ENCODE measurements around the gene HELZ.

The HELZ gene

GRCh38 chr17:67067571-67068482, 177.2 kb downstream of the HELZ start:
- no peak for DNase-seq

GRCh38 chr17:67066717-67067116, 178.3 kb downstream of the HELZ start:
- no peak for DNase-seq

- DNase-seq, result no peak
These were observed 181.9 kb downstream of the HELZ start for GRCh38 chr17:67063141-67063540.

DNA sequence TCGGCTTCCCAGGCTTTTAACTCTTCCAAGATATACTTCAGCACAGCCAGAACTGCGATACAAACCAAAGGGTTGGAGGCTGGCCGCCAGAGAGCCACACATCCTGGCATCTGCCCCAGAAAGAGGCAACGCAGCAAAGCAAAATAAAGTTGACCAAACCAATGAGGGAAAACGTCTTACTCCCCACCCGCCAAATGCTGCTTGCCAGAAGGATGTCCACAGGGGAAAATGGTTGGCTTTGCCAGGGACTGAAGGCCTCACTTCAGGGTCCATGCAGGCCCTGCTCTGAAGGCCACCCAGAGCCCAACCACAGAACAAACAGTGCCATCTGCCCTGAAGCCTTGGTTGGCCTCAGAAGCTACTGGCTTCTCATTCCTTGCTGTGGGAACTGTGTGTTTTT, 185.6 kb downstream of the HELZ start:
- DNase-seq, result no peak

- DNase-seq, result no peak
These were observed 187.0 kb downstream of the HELZ start for GRCh38 chr17:67058036-67058435.

GRCh38 chr17:67056746-67057490, 188.1 kb downstream of the HELZ start:
- DNase-seq, result no peak

GRCh38 chr17:67055811-67056745, 188.9 kb downstream of the HELZ start:
- DNase-seq, result no peak

GRCh38 chr17:67055041-67055443, 190.0 kb downstream of the HELZ start:
- DNase-seq, result no peak

DNA sequence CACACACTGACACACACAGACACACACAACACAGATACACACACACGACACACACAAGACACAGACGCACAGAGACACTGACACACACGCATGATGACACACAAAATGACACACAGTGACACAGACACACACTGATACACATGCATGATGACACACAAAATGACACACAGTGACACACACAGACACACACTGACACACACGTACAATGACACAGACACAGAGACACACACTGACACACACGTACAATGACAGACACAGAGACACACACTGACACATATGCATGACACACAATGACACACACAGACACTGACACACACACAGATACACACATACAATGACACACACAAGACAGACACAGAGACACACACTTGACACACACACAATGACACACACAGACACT, 190.4 kb downstream of the HELZ start:
- no peak for DNase-seq

DNA sequence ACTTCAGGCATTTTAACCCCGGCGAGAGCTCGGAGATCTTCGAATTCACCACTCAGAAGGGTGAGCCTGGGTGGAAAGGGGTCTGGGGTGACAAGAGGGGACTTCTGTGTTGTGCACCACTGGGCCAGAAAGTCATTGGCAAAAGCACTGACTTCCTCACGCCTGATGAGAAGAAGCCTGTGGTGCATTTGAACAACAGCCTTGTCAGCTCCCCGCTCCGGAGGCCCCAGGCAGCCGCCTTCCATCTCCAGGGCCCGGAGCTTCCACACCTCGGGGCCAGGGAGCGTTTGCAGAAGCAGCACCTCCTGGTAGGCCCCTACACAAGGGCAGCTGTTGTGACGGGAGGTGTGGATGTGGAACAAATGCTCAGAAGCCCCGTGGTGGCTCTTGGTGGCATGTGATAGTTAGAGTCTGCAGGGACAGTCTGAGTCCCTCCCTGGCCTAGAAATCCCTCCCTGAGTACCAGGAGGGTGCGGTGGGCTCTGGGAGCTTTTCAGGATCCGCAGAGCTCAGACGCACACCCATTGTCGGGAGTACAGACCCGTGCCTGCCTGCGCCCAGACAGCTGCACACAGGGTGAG, 190.9 kb downstream of the HELZ start:
- DNase-seq, result no peak

DNA sequence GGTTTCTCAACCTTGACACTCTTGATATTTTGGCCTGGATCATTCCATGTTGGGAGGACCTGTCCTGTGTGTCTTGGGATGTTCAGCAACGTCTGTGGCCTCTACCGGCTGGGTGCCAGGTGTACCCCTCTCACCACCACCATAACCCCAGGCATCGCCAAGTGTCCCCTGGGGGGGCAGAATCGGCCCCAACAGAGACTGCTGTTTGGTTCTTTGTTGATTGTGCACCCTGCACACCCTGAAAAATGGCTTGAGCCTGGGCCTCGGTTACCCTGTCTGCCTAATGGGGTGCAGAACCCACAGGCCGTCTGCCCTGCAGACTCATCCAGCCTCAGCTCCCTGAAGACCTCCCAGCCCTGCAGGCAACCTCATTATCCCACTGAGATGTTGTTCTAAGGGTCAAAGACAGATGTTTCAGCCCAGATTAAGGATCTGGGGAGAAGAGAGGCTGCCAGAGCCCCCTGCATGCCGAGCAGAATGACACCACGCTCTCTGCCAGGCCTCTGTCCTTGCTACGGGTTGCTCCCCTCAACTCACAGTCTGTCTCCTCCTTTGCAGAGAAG, 191.5 kb downstream of the HELZ start:
- DNase-seq, result no peak

DNA sequence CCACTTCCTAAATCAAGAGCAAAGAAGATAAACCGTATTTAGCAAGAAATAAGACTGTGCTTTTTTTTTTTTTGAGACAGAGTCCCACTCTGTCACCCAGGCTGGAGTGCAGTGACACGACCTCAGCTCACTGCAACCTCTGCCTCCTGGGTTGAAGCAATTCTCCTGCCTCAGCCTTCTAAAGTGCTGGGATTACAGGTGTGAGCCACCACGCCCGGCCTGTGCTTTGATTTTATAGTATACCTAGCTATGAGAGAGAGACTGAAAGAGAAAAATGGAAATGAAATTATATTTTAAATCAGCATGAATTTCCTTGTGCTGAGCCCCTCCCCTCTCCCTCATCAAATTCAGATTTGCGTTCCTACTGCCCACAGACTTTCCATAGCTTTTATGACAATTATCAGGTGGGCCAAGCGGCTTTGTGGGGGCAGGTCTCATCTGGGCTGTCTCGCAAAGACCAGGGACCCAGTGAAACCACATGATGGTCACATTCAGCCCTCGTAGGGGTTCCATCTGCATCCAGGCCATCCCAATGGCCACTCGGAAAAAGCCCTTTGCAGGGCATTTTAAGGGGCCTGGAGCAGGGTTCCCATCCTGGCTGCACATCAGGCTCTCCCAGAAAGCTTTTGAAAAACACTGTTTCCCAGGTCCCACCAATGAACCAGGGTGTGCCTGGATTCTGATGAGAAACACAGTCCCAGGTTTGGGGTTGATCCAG, 192.1 kb downstream of the HELZ start:
- no peak for DNase-seq

- DNase-seq, result no peak
These were observed 193.2 kb downstream of the HELZ start for GRCh38 chr17:67051837-67052236.

GRCh38 chr17:67051155-67051538, 193.8 kb downstream of the HELZ start:
- DNase-seq, result no peak

DNA sequence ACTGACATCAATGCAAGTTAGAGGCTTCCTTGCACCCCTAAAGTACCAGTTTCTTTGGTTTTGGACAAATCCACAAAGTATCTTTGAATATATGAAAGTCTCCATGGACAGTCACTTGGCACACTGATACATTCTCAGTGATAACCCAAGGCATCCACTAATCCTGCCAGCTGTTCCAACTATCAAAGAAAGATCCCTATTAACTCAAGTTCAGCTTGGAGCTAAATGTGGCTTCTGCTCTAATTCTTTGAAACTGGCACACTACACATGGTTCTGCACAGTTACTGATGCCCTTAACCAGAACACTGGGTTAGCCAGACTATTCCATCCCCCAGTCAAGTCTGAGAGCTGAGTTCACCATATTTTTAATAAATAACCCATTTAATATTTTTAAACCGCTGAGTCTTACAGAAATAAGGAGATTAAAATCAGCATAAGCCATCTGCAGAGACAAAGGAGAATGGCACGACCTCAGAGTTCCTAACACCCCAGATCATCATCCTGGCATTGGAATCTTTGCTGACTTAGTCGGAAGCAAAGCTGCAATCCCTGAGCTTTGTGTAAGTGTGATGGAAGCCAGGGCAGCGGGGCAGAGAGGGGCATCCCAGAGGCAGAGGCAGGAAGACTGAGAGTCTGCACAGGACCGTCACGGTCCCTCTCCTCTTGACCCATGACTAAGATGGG, 194.4 kb downstream of the HELZ start:
- no peak for DNase-seq

- no peak for DNase-seq
These were observed 194.9 kb downstream of the HELZ start for GRCh38 chr17:67050066-67050465.

GRCh38 chr17:67049025-67049739, 195.8 kb downstream of the HELZ start:
- no peak for DNase-seq

- no peak for DNase-seq
These were observed 197.6 kb downstream of the HELZ start for GRCh38 chr17:67047382-67047781.

- DNase-seq, result no peak
These were observed 198.6 kb downstream of the HELZ start for GRCh38 chr17:67046398-67046797.

- no peak for DNase-seq
These were observed 200.1 kb downstream of the HELZ start for GRCh38 chr17:67044940-67045339.

All from effector CD4-positive, alpha-beta T cell (primary cell).